HG02763 (cell line): ENCODE measurements around the gene GOLGA1.
"Not testable (repeated sequence)": the region's sequence is repeated elsewhere in the genome, so short reads cannot be mapped to it uniquely, and the experiment has no call there.

Source experiments
- ATAC-seq: cut with Tn5 transposase; IDR thresholded peaks from one replicate; pipeline ENCODE4 v1.9.1; 2021; ENCODE audit warnings: mild to moderate bottlenecking, moderate library complexity; ENCODE audit not compliant: unreplicated experiment

GOLGA1 gene

GRCh38 chr9:124940894-124941678 is at the start of gene GOLGA1:
Gene GOLGA1 (minus strand): TSS chr9:124941083. CDS start chr9:124938711, 2,372 bp downstream.
- ATAC-seq, result peak; percentile 83

DNA sequence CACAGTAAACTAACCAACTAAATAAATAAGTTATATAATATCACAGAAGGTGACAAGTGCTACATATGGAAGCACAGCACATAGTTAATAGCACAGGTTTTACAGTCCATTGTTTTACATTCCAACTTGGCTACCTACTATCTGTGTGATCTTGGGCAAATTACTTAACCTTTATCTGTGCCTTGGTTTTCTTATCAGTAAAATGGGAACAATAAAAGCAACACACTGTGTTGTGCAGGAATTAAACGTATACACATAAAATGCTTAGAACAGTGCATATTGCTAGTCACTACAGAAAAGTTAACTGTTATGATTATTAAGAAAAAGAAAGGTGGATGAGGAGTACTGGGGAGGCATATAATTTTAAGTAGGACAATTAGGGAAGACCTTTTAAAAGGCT is 42.8 kb upstream of the GOLGA1 start:
- ATAC-seq, result no peak

GRCh38 chr9:124980431-124980830 is 39.5 kb upstream of the GOLGA1 start:
- ATAC-seq, result no peak

DNA sequence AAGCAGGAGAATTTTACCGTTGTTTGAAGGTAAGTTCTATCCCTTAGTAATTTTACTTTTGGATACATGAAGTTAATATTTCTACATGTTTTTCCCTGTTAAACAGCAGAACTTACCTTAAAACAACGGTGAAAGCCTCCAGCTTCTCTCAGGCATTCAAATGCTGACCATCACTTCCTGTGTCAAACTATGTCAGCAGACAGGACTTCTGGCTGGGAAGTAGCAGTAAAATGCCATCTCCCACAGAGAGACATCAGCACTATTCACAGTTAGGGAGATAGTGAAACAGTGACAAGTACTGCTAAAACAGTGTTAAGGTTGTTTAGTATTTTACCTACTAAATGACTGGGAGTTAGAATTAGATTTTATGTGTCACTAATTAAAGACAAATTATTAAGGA is 34.2 kb upstream of the GOLGA1 start:
- ATAC-seq, result no peak

GRCh38 chr9:124973807-124974206 is 32.9 kb upstream of the GOLGA1 start:
- no peak for ATAC-seq

DNA sequence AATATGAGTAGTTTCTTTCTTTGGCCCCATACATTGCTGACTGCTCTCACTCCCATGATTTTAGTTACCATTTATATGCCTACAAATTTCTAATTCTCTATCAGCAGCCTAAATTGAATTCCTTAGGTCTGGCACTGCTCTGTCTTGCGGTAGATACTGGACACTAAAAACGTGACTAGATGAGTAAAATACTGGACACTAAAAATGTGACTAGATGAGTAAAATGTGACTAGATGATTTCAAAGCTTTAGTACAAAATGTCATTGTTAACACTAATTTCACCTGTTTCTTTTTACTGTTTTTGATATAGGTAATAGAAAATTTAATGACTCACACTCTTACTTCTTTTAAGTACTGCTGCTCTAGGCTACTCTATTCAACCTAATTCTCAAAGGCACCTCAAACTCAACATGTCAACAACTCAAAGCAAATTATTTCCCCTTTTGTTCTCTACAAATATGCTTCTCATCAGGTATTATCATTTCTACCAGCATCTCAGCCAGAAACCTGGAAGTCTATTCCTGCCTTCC is 31.4 kb upstream of the GOLGA1 start:
- no peak for ATAC-seq

GRCh38 chr9:124969401-124969800 is 28.5 kb upstream of the GOLGA1 start:
- no peak for ATAC-seq

DNA sequence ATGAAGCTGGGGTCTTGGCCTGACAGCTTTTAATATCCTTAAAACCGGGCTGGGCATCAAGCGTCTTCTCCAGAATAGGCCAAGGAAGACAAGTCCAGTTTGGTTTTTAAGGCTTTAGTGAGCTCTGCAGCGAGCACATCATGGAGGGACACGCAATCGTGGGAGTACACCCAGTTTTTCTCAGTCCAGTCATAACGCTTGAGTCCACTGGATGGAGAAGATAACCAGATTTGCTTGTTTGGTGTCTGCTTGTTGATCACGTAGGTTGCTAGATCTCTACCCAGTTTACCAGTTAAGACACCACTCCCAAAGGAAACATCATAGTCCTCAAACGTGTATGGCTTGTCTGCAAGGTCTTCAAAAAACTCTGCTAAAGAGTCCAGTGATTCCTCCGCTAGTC is 27.4 kb upstream of the GOLGA1 start:
- no peak for ATAC-seq

- ATAC-seq, result not testable (repeated sequence)
These were observed 25.1 kb upstream of the GOLGA1 start for GRCh38 chr9:124965775-124966568.

GRCh38 chr9:124964604-124965003 is 23.7 kb upstream of the GOLGA1 start:
- ATAC-seq, result no peak

DNA sequence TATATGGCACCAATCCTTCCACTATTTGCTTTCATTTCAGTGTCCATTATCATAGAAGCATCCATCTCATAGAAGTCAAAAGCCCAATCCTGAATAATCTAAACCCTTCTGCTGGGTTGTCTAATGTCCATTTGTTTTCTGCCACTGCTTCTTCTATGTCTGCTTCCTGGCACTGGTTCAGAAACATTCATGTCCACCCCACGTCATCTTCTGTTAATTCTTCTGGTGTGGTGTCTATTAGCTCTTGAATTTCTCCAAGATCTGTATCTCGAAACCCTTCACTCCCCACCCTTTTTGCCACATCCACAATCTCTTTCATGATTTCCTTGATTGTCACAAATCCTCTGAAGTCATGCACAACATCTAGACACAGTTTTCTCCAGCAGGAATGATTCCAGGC is 23.2 kb upstream of the GOLGA1 start:
- ATAC-seq, result no peak

DNA sequence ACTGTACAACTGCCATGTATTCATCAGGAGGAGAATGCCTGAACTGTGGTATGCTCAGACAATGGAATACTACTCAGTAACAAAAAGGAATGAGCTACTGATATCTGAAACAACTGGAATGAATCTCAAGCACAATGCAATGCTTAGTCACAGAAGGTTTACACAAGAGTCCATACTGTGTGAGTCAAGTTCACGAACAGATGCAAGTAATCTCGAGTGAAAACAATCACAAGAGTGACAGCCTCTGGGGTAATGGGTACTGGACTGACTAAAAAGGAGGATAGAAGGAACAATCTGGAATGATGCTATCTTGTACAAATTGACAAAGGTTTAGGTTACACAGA is 19.5 kb upstream of the GOLGA1 start:
- ATAC-seq, result no peak

- not testable (repeated sequence) for ATAC-seq
These were observed 19.0 kb upstream of the GOLGA1 start for GRCh38 chr9:124959671-124960408.

DNA sequence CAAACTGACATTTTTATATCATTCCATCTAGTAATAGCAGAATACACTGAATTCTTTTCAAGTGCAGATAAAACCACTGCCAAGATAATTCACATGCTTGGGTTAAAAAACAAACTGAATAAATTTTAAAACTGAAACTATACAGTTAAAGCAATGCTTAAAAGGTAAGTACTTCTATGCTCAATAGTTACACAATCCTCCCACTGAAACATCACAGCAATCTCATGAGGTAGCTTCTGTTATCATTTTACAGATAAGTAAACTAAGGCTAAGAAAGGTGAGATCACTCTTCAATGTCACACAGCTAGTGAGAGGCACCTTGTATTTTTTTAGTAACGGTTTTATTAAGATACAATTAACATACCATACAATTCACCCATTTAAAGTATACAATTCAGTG is 13.4 kb upstream of the GOLGA1 start:
- no peak for ATAC-seq

GRCh38 chr9:124950050-124950718 is 9.3 kb upstream of the GOLGA1 start:
- ATAC-seq, result no peak

DNA sequence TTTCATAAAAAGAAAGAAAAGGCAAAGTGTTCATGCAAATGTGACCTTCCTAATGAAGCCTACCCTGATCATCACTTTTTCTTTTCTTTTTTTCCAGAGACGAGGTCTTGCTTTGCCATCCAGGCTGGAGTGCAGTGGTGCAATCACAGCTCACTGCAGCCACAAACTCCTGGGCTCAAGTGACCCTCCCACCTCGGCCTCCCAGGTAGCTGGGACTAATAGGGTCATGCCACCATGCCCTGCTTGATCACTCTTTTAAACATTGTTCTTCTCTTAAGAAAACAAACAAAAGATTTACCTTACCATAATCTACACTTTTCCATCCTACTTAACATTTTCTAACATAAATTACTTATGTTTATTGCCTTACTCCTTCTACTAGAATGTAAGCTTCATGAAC is 8.5 kb upstream of the GOLGA1 start:
- no peak for ATAC-seq

DNA sequence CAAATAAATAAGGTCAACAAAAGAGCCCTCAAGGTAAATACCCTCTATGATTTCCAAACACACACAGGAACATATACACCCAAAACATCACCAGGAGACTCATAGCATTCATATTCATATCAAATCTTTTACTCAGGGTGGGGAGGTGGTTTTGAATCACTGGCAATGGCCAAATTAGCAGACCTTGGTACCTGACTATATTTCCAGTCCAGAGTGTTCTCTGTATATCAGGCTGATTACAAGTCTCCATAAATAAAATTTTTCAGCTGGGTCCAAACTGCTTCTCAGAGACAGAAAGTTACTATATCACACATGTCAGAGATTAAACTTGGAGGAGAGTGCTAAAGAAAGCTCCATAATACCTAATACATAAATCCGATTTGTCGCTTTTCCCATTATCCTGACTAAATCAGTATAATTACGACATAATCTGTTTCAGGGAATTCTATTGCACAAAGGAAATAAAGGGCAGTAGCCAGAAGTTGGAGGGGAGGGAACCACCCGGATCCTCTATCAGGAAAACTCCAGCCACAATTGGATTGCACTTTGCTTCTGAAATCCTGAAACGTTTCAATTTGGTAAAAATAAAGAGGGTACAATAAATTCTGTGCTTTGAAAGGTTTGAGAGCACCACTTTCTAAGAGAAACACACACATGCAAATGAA is 7.0 kb upstream of the GOLGA1 start:
- ATAC-seq, result no peak

DNA sequence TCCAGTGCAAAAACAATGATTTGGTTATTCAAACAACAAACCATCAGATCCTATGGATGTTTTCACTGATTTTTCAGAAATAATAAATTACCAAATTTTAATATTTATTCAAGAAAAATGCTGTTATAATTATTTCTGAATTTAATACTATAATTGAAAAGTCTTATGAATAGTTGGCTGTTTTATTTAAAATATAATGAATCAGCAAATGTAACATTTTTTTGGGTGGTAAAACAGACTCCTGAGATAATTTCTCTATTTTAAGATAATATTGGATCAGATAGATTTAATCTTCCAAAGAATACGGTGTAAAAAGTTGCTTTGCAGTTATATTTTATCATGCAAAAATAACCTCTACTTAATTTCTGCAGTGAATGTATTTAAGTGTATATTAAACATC is 5.3 kb upstream of the GOLGA1 start:
- ATAC-seq, result no peak

GRCh38 chr9:124941679-124942561 is 1.0 kb upstream of the GOLGA1 start:
- peak; percentile 11 for ATAC-seq
